GM12873 (cell line): ENCODE measurements around the gene FADS1.

ENCODE experiments used
- CTCF ChIP-seq: IDR thresholded peaks from 2 replicates; pipeline ENCODE4 v1.5.1; 2012; ENCODE audit warnings: low read depth, mild to moderate bottlenecking, moderate library complexity, low read length, control low read depth; ENCODE audit not compliant: insufficient read depth; ENCODE audit errors: missing control alignments

The FADS1 gene

DNA sequence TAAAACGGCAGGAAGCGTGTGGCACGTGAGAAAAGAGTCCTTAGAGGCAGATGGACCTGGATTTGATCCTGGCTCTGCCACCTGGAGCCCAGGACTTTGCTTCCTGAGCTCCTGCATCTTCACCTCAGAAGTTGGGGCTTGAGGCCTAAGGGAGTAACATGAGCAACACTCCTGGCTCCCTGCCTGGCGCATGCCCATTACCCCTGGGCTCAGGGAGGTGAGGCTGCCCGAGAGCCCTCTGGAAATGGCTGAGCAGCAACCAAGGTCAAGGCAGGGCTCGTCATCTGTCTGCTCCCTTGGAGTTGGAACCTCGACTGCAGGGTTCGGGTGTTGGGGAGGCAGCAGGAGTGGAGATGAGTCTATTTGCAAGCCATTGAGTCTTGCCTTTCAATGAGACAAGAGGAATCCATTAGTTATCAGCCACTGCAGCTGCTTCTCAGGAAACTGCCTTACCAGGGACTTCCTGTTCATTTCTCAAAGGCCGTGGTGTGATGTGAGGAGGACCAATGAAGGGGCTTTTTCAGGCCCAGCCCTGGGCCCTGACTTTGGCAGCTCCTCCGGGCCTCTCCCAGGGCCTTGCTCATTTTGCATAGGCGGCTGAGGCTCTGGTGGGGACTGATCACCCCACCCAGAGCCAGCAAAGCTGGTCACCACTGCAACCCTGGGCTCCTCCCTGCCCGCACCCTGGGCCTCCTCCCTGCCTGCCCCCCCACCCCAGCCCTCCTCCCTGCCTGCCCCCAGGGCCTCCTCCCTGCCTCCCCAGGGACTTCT, 17.7 kb upstream of the FADS1 start:
- no peak for TF ChIP-seq CTCF

- peak; percentile 3 for TF ChIP-seq CTCF
These were observed 17.1 kb upstream of the FADS1 start for GRCh38 chr11:61833926-61834277.

DNA sequence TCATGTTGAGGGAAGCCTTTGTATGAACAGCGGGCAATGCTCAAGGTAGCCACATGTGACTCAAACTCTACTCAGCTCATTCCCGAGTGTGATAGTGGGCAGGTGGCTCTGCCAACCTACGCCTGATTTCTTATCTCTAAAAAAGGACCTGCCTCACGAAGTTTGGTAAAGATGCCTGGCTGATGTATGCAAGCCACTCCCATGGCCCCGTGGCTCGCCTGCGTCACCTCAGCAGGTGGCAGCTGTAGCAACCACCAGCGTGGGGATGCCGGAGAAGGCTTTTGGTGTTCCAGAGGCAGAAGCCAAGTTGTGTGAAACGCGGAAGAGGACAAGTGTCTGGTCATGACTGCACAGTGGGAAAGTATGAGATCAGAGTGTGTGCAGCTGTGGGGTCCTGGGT, 16.7 kb upstream of the FADS1 start:
- no peak for TF ChIP-seq CTCF

DNA sequence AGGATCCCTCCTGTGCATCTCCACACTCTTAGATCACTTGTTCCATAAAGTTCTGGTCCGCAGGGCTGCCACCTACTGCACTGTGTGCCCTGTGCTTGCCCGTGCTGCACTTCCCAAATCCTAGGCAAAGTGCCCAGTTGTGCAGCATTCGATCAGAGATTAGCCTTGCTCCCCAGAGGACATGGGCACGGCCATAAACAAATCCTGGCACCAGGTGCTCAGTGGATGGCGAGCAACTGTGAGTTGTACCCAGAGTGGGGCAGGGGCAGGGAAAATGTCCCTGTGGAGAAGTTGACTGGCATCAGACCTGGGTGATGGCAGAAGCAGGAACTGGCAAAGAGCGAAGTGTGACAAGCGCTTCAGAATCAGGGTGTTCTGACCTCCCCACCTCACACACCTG, 16.0 kb upstream of the FADS1 start:
- TF ChIP-seq CTCF = no peak

GRCh38 chr11:61832207-61832606, 15.4 kb upstream of the FADS1 start:
- TF ChIP-seq CTCF = no peak

GRCh38 chr11:61830237-61831105, 13.7 kb upstream of the FADS1 start:
- TF ChIP-seq CTCF = peak; percentile 7

GRCh38 chr11:61829806-61830205, 13.0 kb upstream of the FADS1 start:
- TF ChIP-seq CTCF = no peak
